GM19023 (cell line): ENCODE data around the gene ZSWIM1.
"Not testable (repeated sequence)": the region's sequence is repeated elsewhere in the genome, so short reads cannot be mapped to it uniquely, and the experiment has no call there.

Source experiments
- ATAC-seq: cut with Tn5 transposase; IDR thresholded peaks from one replicate; pipeline ENCODE4 v1.9.1; 2021; ENCODE audit warnings: mild to moderate bottlenecking, moderate library complexity; ENCODE audit not compliant: unreplicated experiment

Gene ZSWIM1

DNA sequence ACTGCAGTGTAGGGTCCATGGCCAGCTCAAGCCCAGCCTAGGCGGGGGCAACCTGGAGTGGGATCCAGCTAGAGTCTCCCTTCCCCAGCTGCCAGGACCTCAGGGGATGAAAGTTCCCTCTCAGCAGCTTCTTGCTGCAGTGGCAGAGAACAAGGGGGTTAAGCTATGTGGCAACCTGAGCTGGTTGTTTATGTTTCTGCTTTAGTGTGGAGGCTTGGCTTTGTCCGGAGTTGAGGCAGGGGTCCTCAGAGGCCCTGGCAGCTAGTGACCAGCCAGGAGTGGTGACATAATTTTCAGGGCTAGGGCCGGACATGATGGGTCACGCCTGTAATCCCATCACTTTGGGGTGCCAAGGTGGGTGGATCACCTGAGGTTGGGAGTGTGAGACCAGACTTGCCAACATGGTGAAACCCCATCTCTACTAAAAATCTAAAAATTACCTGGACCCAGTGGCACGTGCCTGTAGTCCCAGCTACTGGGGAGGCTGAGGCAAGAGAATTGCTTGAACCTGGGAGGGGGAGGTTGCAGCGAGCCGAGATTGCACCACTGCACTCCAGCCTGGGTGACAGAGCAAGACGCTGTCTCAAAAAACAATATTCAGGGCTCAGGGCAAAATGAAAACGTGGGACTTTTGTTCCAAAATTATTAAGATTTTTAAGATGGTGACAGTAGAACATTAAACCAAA lies 44.9 kb downstream of the ZSWIM1 start:
- ATAC-seq = no peak

DNA sequence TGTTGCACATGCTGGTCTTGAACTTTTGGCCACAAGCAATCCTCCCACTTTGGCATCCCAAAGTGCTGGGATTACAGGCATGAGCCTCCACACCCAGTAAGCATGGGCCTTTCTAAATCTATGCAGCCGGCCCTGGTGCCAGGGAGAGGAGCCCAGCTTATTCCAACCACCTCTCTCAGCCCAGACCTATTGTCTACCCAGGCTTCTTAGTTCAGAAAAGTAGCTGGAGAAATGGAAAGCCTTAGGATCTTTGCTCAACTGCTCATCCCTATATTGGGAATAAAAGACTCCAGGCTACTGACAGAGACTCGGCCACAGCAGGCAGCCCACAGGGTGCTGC lies 45.7 kb downstream of the ZSWIM1 start:
- no peak for ATAC-seq

DNA sequence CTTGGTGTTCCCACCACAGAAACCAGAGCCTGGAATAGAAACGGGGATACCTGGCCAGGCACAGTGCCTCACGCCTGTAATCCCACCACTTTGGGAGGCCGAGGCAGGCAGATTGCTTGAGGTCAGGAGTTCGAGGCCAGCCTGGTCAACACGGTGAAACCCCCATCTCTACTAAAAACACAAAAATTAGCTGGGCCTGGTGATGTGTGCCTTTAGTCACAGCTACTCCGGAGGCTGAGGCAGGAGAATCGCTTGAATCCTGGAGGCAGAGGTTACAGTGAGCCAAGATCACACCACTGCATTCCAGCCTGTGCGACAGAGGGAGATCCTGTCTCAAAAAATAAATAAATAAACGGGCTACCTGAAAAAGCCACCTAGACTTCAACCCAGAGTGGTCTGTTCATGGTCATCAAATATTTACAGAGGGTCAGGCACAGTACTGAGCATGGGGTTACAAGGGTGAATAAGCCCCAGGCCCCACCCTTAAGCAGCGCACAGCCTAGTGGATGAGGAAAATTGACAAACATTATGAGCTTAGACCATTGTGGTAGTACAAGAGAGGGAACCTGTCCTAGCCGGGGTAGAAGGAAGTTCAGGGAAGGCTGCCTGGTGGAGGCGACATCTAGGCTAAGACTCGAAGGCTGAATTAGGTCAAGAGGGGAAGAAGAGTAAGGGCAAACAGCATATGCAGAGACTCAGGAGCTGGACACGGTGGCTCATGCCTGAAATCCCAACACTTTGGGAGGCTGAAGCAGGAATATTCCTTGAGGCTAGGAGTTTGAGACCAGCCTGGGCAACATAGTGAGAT lies 46.2 kb downstream of the ZSWIM1 start:
- ATAC-seq = no peak

DNA sequence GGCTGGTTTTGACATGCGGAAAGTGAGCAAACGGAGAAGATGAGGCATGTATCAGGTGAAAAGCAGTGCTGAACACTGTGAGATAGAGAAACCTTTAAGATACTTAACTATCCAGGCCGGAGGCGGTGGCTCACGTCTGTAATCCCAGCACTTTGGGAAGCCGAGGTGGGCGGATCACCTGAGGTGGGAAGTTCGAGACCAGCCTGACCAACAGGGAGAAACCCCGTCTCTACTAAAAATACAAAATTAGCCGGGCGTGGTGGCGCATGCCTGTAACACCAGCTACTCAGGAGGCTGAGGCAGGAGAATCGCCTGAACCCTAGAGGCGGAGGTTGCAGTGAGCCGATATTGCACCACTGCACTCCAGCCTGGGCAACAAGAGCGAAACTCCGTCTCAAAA lies 50.7 kb downstream of the ZSWIM1 start:
- ATAC-seq = not testable (repeated sequence)

DNA sequence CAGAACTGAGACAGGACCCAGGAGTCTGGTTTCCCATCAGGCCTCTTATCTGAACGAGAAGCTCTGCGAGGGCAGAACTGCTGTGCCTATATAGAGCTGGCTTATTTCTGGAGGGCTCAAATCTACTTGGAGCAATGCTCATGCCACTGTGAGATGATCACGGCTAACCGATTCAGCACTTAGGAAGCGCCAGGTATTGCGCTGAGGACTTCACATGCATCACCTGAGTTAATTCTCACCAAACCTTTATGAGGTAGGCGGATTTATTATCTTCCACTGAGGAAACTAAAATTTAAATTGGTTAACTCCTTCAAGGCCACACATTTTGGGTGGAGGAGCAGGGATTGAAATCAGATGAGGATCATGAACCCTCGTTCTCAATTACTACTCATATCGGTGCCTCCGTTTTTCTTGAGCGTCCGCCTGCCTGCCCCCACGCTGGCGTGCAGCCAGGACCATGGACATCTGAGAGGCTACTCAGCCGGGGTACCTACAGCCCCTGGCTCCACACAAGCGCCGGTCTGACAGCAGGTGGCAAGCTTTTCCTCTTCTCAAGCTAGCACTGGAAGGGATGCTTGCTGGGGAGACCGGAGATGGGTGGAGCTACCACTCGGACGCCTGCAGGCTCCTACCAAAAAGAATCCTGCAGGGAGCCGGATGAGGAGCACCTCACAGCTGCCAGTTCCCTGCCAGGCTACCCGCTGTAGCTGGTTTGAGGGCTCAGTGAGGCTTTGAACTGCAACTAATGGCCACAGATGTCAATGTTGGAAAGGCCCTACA lies 52.4 kb downstream of the ZSWIM1 start:
- ATAC-seq = no peak

DNA sequence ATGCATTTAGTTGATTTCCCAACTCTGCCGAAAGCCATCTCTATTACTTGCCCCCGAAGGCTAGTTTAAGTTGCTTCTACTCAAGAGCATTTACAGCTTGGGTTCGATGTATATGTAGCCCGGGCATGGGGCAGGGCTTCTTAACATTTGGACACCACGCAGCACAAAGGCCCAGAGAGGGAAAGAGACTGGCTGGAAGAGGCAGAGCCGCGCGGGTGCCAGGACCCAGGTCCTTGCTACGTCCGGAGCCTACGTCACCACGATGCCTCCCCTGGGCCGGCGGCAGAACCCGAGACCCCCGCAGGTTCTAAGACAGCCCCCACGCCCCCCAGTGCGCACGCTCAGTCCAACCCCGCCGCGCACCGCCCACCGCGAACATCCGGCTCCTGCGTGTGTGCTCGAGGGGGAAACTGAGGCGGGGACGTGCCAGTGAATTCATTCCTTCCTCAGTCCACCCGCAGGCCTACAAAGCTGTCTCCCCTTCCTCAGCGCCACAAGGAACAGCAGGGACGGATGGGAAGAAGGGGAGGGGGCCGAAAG lies 53.1 kb downstream of the ZSWIM1 start:
- ATAC-seq = peak; percentile 22
